GM12878 (cell line): Measurements from ENCODE around the gene MSL1. TPM values are rescaled to one million over a fixed set of nuclear protein-coding genes. Genes with fewer than 3 reads are reported as not detected.

Source experiments
- BHLHE40 ChIP-seq, 2 experiments: fragments of 450-650 bp in 1 of 2; IDR thresholded peaks; 2 replicates each; pipeline ENCODE4 v1.6.1; 2011 to 2017; ENCODE audit warnings: low read depth in 2 of 2, borderline replicate concordance in 1 of 2, improper control_type of control experiment in 1 of 2, low read length in 1 of 2, mild to moderate bottlenecking in 1 of 2
- CHD2 ChIP-seq: IDR thresholded peaks from 2 replicates; pipeline ENCODE4 v1.6.1; 2011; ENCODE audit warnings: low read depth, low read length, improper control_type of control experiment, borderline replicate concordance
- CREB1 ChIP-seq: IDR thresholded peaks from 2 replicates; pipeline ENCODE4 v1.6.1; 2012; ENCODE audit warnings: low read depth, mild to moderate bottlenecking, inconsistent platforms
- FOXM1 ChIP-seq: IDR thresholded peaks from 2 replicates; pipeline ENCODE4 v1.6.1; 2012; ENCODE audit warnings: low read depth, mild to moderate bottlenecking, inconsistent platforms, low read length, moderate library complexity
- GABPA ChIP-seq: IDR thresholded peaks from 2 replicates; pipeline ENCODE4 v1.6.1; 2014; ENCODE audit warnings: antibody characterized with exemption, low read depth, mild to moderate bottlenecking, inconsistent platforms
- GATAD2B ChIP-seq: fragments of 450-650 bp; conservative IDR thresholded peaks from 2 replicates; pipeline ENCODE4 v1.6.1; 2017; ENCODE audit warnings: low read depth, mild to moderate bottlenecking, moderate library complexity
- HCFC1 ChIP-seq: fragments of 150-350 bp; IDR thresholded peaks from 2 replicates; pipeline ENCODE4 v1.6.1; 2014; ENCODE audit warnings: low read length
- MTA2 ChIP-seq: fragments of 450-650 bp; IDR thresholded peaks from 2 replicates; pipeline ENCODE4 v1.6.1; 2016; ENCODE audit warnings: low read depth, mild to moderate bottlenecking, moderate library complexity
- MYC ChIP-seq: IDR thresholded peaks from 2 replicates; pipeline ENCODE4 v1.6.1; 2011; ENCODE audit warnings: mild to moderate bottlenecking, low read length, moderate library complexity, inconsistent platforms; ENCODE audit not compliant: insufficient read depth, insufficient replicate concordance, insufficient read length, severe bottlenecking
- NBN ChIP-seq: fragments of 450-650 bp; IDR thresholded peaks from 2 replicates; pipeline ENCODE4 v1.6.1; 2016
- NFYA ChIP-seq: IDR thresholded peaks from 2 replicates; pipeline ENCODE4 v1.6.1; 2011; ENCODE audit warnings: low read depth, mild to moderate bottlenecking, low read length, improper control_type of control experiment, borderline replicate concordance
- NR2F1 ChIP-seq: fragments of 450-650 bp; conservative IDR thresholded peaks from 2 replicates; pipeline ENCODE4 v1.6.1; 2017; ENCODE audit warnings: mild to moderate bottlenecking
- PAX5 ChIP-seq: IDR thresholded peaks from 2 replicates; pipeline ENCODE4 v1.6.1; 2011; ENCODE audit warnings: low read depth, low read length, borderline replicate concordance
- RUNX3 ChIP-seq: IDR thresholded peaks from 2 replicates; pipeline ENCODE4 v1.6.1; 2012; ENCODE audit warnings: low read length, inconsistent platforms
- SIX5 ChIP-seq: IDR thresholded peaks from 2 replicates; pipeline ENCODE4 v1.6.1; 2011; ENCODE audit warnings: mild to moderate bottlenecking, low read depth, low read length, moderate library complexity; ENCODE audit not compliant: severe bottlenecking
- SMARCA5 ChIP-seq: fragments of 450-650 bp; IDR thresholded peaks from 2 replicates; pipeline ENCODE4 v1.6.1; 2017; ENCODE audit warnings: mild to moderate bottlenecking
- SMC3 ChIP-seq: IDR thresholded peaks from 2 replicates; pipeline ENCODE4 v1.6.1; 2011; ENCODE audit warnings: low read length, improper control_type of control experiment, borderline replicate concordance
- SREBF1 ChIP-seq: IDR thresholded peaks from 2 replicates; pipeline ENCODE4 v1.6.1; 2012; ENCODE audit warnings: mild to moderate bottlenecking, low read length
- SRF ChIP-seq, 2 experiments: IDR thresholded peaks; 2 replicates each; pipeline ENCODE4 v1.6.1; 2011; ENCODE audit warnings: low read depth in 2 of 2, low read length in 2 of 2, mild to moderate bottlenecking in 1 of 2, moderate library complexity in 1 of 2
- TAF1 ChIP-seq: IDR thresholded peaks from 2 replicates; pipeline ENCODE4 v1.6.1; 2011; ENCODE audit warnings: mild to moderate bottlenecking, low read depth, low read length, borderline replicate concordance
- TBL1XR1 ChIP-seq: IDR thresholded peaks from 2 replicates; pipeline ENCODE4 v1.6.1; 2012; ENCODE audit warnings: low read depth, low read length, improper control_type of control experiment
- TCF12 ChIP-seq: IDR thresholded peaks from 2 replicates; pipeline ENCODE4 v1.6.1; 2011; ENCODE audit warnings: low read depth, mild to moderate bottlenecking, low read length
- ZNF622 ChIP-seq: fragments of 450-650 bp; IDR thresholded peaks from 2 replicates; pipeline ENCODE4 v1.6.1; 2017; ENCODE audit warnings: mild to moderate bottlenecking, inconsistent platforms
- polyA plus RNA-seq, 11 experiments: library from polyadenylated mRNA; depleted of rRNA in 4 of 11; unstranded in 6 of 11; stranded (reverse) in 5 of 11; fragments of >200 nt; fragmentation: Nextera tagmentation in 4 of 11; fragmentation: Illumina TruSeq in 1 of 11; extraction: Ambion mirVana in 4 of 11; extraction: Trizol in 1 of 11; gene quantifications; 1 replicate in 1 of 11; 2 replicates in 10 of 11; pipeline versions ENCODE4 v1.2.1 to v1.2.3, GENCODE V29; 2011 to 2016; ENCODE audit warnings: inconsistent platforms in 2 of 11, missing spikeins in 2 of 11, low read depth in 1 of 11
- total RNA-seq, 4 experiments: library from RNA; depleted of rRNA in 3 of 4; stranded (reverse); fragments of >200 nt in 3 of 4; fragmentation: Illumina TruSeq in 1 of 4; extraction: Trizol in 1 of 4; gene quantifications; 2 replicates each; pipeline versions ENCODE4 v1.2.1 to v1.2.3, GENCODE V29; 2013 to 2021
- TF ChIP-seq, protein P1 (sequence below), 3 experiments: IDR thresholded peaks in 2 of 3; conservative IDR thresholded peaks in 1 of 3; 2 replicates each; pipeline ENCODE4 v1.5.1; 2011; ENCODE audit warnings: low read depth in 3 of 3, low read length in 3 of 3, mild to moderate bottlenecking in 3 of 3, control low read depth in 2 of 3, moderate library complexity in 2 of 3, inconsistent platforms in 1 of 3, mixed read lengths in 1 of 3; ENCODE audit not compliant: control insufficient read depth in 2 of 3, insufficient read depth in 1 of 3; ENCODE audit errors: extremely low read depth in 1 of 3
- TF ChIP-seq, protein P2 (sequence below): fragments of 450-650 bp; IDR thresholded peaks from 2 replicates; pipeline ENCODE4 v1.6.1; 2017; ENCODE audit warnings: antibody characterized with exemption, mild to moderate bottlenecking, moderate library complexity

The MSL1 gene
- total and polyA plus RNA-seq, 10 of the 15 experiments (the other 5 are each of a cell fraction or from before 2014, with no cell fraction given): 6.1 to 95.2 (median 51.8) TPM

DNA sequence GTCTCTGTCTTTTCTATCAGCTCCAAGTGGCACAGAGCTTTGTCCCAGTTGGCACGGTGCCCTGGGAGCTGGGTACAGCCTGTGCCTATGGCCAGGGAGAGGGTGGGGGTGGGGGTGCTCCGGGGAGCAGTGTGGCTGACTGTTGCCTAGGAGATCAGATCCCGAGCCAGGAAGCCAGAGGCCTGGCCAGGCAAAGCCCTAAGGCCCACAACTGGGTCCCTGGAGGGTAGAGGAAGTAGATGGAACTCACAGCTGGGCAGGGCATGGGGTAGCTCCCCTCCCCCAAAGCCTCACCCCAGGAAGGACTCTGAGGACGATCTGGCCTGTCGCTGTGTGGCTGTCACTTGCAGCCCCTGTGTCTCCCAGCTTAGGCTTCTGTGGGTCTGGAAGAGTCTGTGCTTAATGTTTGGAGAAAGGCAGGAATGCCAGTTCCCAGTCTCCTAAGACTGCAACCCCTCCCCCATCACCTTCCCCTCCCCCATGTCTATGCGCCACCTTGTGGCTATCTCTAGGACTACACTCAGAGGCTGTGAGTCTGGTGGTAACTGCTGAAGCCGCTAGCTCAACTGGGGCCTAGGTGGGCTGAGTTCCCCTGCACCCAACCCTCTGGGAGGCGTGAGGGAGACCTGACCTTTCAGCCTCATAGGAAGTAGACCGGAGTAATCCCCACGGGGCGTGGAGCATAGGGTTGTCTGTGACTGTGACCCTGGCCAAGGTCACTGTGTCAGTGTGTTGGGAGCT lies 46.4 kb upstream of the MSL1 start (continued):
- TF ChIP-seq TAF1 (no peak), SIX5 (no peak), NR2F1 (peak; percentile 32; the same call in 1 of the 2 replicates), CHD2 (peak; percentile 97), GABPA (no peak), NFYA (no peak), BHLHE40 (IDR thresholded peaks at IDR 0.05; ENCODE audit: borderline replicate concordance in 1 of 2, low read depth in 2 of 2, low read length in 1 of 2) (peak; percentile 18 to 39; a peak in 2 of 4 replicates), ZNF622 (no peak), SRF (IDR thresholded peaks at IDR 0.05; ENCODE audit: low read depth in 2 of 2, low read length in 2 of 2) (no peak), SMARCA5 (0 out of 2 replicates have a peak, but pooled peaks have one; percentile 39), SMC3 (peak; percentile 69), TCF12 (peak; percentile 89), MYC (no peak), TBL1XR1 (peak; percentile 92), NBN (peak; percentile 76), CREB1 (peak; percentile 40; the same call in 1 of the 2 replicates), MTA2 (peak; percentile 52; the same call in 1 of the 2 replicates), FOXM1 (peak; percentile 59), PAX5 (peak; percentile 8; the same call in 1 of the 2 replicates), RUNX3 (peak; percentile 63), SREBF1 (0 out of 2 replicates have a peak, but pooled peaks have one; percentile 24), GATAD2B (0 out of 2 replicates have a peak, but pooled peaks have one; percentile 62), HCFC1 (peak; percentile 43)
- TF ChIP-seq, protein P1, sequence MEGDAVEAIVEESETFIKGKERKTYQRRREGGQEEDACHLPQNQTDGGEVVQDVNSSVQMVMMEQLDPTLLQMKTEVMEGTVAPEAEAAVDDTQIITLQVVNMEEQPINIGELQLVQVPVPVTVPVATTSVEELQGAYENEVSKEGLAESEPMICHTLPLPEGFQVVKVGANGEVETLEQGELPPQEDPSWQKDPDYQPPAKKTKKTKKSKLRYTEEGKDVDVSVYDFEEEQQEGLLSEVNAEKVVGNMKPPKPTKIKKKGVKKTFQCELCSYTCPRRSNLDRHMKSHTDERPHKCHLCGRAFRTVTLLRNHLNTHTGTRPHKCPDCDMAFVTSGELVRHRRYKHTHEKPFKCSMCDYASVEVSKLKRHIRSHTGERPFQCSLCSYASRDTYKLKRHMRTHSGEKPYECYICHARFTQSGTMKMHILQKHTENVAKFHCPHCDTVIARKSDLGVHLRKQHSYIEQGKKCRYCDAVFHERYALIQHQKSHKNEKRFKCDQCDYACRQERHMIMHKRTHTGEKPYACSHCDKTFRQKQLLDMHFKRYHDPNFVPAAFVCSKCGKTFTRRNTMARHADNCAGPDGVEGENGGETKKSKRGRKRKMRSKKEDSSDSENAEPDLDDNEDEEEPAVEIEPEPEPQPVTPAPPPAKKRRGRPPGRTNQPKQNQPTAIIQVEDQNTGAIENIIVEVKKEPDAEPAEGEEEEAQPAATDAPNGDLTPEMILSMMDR (IDR thresholded peaks at IDR 0.05 in 2 of 3, conservative IDR thresholded peaks at IDR 0.05 in 1 of 3; ENCODE audit: control insufficient read depth in 2 of 3, extremely low read depth in 1 of 3, insufficient read depth in 1 of 3, low read depth in 3 of 3, low read length in 3 of 3): peak; percentile 72 to 91 (median 81)
- TF ChIP-seq, protein P2, sequence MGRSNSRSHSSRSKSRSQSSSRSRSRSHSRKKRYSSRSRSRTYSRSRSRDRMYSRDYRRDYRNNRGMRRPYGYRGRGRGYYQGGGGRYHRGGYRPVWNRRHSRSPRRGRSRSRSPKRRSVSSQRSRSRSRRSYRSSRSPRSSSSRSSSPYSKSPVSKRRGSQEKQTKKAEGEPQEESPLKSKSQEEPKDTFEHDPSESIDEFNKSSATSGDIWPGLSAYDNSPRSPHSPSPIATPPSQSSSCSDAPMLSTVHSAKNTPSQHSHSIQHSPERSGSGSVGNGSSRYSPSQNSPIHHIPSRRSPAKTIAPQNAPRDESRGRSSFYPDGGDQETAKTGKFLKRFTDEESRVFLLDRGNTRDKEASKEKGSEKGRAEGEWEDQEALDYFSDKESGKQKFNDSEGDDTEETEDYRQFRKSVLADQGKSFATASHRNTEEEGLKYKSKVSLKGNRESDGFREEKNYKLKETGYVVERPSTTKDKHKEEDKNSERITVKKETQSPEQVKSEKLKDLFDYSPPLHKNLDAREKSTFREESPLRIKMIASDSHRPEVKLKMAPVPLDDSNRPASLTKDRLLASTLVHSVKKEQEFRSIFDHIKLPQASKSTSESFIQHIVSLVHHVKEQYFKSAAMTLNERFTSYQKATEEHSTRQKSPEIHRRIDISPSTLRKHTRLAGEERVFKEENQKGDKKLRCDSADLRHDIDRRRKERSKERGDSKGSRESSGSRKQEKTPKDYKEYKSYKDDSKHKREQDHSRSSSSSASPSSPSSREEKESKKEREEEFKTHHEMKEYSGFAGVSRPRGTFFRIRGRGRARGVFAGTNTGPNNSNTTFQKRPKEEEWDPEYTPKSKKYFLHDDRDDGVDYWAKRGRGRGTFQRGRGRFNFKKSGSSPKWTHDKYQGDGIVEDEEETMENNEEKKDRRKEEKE: no peak
- TF ChIP-seq, all 136 proteins: peak for 24
